Thoracic aorta (tissue), 2 donors: ENCODE results near the gene KRTAP4-8. TPM values are rescaled to one million over a fixed set of nuclear protein-coding genes. Genes with fewer than 3 reads are reported as not detected.
"Not testable (repeated sequence)": the region's sequence is repeated elsewhere in the genome, so short reads cannot be mapped to it uniquely, and the experiment has no call there.

ENCODE experiments used
- ATAC-seq: fragments of 150-250 bp; one replicate; pipeline ENCODE4 v1.8.0; 2017; ENCODE audit warnings: low read depth; ENCODE audit not compliant: insufficient number of reproducible peaks, low FRiP score
- DNase-seq: peaks from one replicate; pipeline ENCODE4 v3.0.0-alpha.2; 2020; ENCODE audit warnings: low spot score
- H3K27ac ChIP-seq, 2 donors: fragments of 200-600 bp; sonication (generic); 1 replicate in 1 of 2; 2 replicates in 1 of 2; pipeline ENCODE4 v1.5.1; 2016; ENCODE audit warnings: mild to moderate bottlenecking in 2 of 2, moderate library complexity in 2 of 2
- H3K27me3 ChIP-seq: fragments of 200-600 bp; sonication (generic); replicated peaks from 2 replicates; pipeline ENCODE4 v1.6.0; 2016; ENCODE audit warnings: mild to moderate bottlenecking; ENCODE audit not compliant: insufficient read depth
- H3K36me3 ChIP-seq: fragments of 200-600 bp; sonication (generic); one replicate; pipeline ENCODE4 v1.5.1; 2016
- H3K4me1 ChIP-seq, 2 donors: fragments of 200-600 bp; sonication (generic); 1 replicate in 1 of 2; 2 replicates in 1 of 2; pipeline versions ENCODE4 v1.5.1 to v1.6.0; 2016; ENCODE audit warnings: low read depth in 2 of 2, mild to moderate bottlenecking in 1 of 2; ENCODE audit not compliant: control insufficient read depth in 1 of 2
- H3K4me3 ChIP-seq: fragments of 200-600 bp; sonication (generic); 2 replicates; pipeline ENCODE4 v1.5.1; 2016; ENCODE audit warnings: mild to moderate bottlenecking
- H3K9me3 ChIP-seq: fragments of 200-600 bp; sonication (generic); 2 replicates; pipeline ENCODE4 v1.5.1; 2016
- total RNA-seq, 2 donors: library from RNA; depleted of rRNA; stranded (reverse); fragments of >200 nt; gene quantifications; one replicate each; pipeline versions ENCODE4 v1.1.0 to v1.2.3, GENCODE V29; 2016
- TF ChIP-seq, protein P1 (sequence below): fragments of 200-600 bp; sonication (generic); IDR thresholded peaks from one replicate; pipeline ENCODE4 v1.5.1; 2019; ENCODE audit warnings: antibody characterized with exemption

KRTAP4-8 gene
- not detected for total RNA-seq

GRCh38 chr17:41098042-41098441, at the start of gene KRTAP4-8:
KRTAP4-8 (minus strand) TSS chr17:41098142; CDS start chr17:41098084, 58 bp downstream.
- no peak within 1 kb of the TSS for H3K27ac ChIP-seq
- H3K36me3 ChIP-seq, result no peaks in the 10 kb centered on the region
- DNase-seq, result no peak
- H3K4me1 ChIP-seq, result no peaks in the 10 kb centered on the region
- ATAC-seq, result no peak
- no peaks in the 10 kb centered on the region for H3K9me3 ChIP-seq
- no peaks in the 10 kb centered on the region for H3K27me3 ChIP-seq
- TF ChIP-seq, protein P1, sequence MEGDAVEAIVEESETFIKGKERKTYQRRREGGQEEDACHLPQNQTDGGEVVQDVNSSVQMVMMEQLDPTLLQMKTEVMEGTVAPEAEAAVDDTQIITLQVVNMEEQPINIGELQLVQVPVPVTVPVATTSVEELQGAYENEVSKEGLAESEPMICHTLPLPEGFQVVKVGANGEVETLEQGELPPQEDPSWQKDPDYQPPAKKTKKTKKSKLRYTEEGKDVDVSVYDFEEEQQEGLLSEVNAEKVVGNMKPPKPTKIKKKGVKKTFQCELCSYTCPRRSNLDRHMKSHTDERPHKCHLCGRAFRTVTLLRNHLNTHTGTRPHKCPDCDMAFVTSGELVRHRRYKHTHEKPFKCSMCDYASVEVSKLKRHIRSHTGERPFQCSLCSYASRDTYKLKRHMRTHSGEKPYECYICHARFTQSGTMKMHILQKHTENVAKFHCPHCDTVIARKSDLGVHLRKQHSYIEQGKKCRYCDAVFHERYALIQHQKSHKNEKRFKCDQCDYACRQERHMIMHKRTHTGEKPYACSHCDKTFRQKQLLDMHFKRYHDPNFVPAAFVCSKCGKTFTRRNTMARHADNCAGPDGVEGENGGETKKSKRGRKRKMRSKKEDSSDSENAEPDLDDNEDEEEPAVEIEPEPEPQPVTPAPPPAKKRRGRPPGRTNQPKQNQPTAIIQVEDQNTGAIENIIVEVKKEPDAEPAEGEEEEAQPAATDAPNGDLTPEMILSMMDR, result no peak
- H3K4me3 ChIP-seq, result no peak within 1 kb of the TSS

- no peak overlapping the region for H3K27ac ChIP-seq
- ATAC-seq (no peak), DNase-seq (no peak)
- H3K27me3 ChIP-seq, result no peaks in the 10 kb centered on the region
- H3K4me3 ChIP-seq, result no peak overlapping the region
- TF ChIP-seq, protein P1, result no peak
- peaks cover 5% of the 10 kb centered on the region for H3K9me3 ChIP-seq
- no peaks in the 10 kb centered on the region for H3K4me1 ChIP-seq
- no peaks in the 10 kb centered on the region for H3K36me3 ChIP-seq
These were observed 47.3 kb upstream of the KRTAP4-8 start for GRCh38 chr17:41145261-41145660.

- Histone ChIP-seq H3K4me1 (no peaks in the 10 kb centered on the region), H3K27me3 (no peaks in the 10 kb centered on the region), H3K27ac (no peak overlapping the region), H3K4me3 (no peak overlapping the region), H3K9me3 (peaks cover 5% of the 10 kb centered on the region), H3K36me3 (no peaks in the 10 kb centered on the region)
- TF ChIP-seq, protein P1, result no peak
- no peak for DNase-seq
- no peak for ATAC-seq
These were observed 46.9 kb upstream of the KRTAP4-8 start for GRCh38 chr17:41144846-41145245.

GRCh38 chr17:41141361-41141760, 43.4 kb upstream of the KRTAP4-8 start:
- ATAC-seq (no peak), DNase-seq (no peak)
- no peak overlapping the region for H3K27ac ChIP-seq
- H3K27me3 ChIP-seq, result no peaks in the 10 kb centered on the region
- no peak overlapping the region for H3K4me3 ChIP-seq
- H3K4me1 ChIP-seq, result no peaks in the 10 kb centered on the region
- TF ChIP-seq, protein P1, result no peak
- no peaks in the 10 kb centered on the region for H3K36me3 ChIP-seq
- H3K9me3 ChIP-seq, result peaks cover 5% of the 10 kb centered on the region

DNA sequence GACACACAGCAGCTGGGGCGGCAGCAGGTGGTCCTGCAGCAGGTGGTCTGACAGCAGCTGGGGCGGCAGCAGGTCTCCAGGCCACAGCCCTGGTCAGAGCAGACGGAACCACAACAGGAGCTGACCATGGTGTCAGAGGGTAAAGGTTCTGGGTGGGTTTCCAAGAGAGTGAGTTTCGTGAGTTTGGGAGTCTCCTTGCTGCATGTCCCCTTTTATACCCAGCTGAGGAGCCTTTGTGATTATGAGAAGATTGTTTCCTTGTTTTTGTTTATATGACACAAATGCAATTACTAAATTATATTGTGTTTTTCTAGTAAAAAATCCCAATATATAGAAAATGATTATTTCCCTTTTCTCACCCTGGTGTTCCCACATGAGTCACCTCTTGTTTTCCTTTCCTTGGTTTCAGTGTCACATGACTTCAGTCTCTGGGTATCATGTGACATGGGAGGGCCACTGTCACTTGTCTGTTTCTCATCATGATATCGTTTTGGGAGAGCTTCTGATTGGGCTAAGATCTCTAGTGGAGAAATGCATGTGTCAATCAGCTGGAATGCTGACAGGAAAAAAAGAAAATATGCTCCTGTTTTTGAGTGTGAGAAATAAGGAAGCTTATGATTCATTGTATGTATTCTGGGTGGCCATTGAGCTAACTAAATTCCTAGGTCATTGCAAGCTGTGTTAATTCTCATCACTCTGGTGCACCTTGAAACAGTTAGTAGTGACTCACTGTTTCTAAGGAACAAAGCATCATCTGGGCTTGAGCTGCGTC, 42.6 kb upstream of the KRTAP4-8 start, which contains the start of gene KRTAP4-6:
Gene KRTAP4-6 (minus strand): TSS at position 185 of the 772 bp plus-strand sequence. CDS start 57 bp downstream, at position 128.
- DNase-seq (no peak), ATAC-seq (no peak)
- Histone ChIP-seq H3K27me3 (no peaks in the 10 kb centered on the region), H3K9me3 (peaks cover 5% of the 10 kb centered on the region), H3K4me1 (no peaks in the 10 kb centered on the region), H3K4me3 (no peak within 1 kb of the TSS), H3K36me3 (no peaks in the 10 kb centered on the region), H3K27ac (no peak within 1 kb of the TSS)
- TF ChIP-seq, protein P1, result no peak

GRCh38 chr17:41139865-41140264, 41.9 kb upstream of the KRTAP4-8 start:
- not testable (repeated sequence) for H3K4me1 ChIP-seq, H3K4me3 ChIP-seq, DNase-seq, H3K27me3 ChIP-seq, H3K36me3 ChIP-seq, H3K9me3 ChIP-seq, H3K27ac ChIP-seq, ATAC-seq
